HepG2 (cell line): ENCODE results near the gene MPZ. TPM values are rescaled to one million over a fixed set of nuclear protein-coding genes. Genes with fewer than 3 reads are reported as not detected.
A peak's percentile ranks its signal among the peaks of the same experiment; 100 is the strongest.

Experiments
- DZIP1 ChIP-seq: sonication (generic); formaldehyde crosslinking; IDR thresholded peaks from 2 replicates; pipeline ENCODE4 v1.5.0; 2020; ENCODE audit warnings: mild to moderate bottlenecking, missing genetic modification reagents
- FIP1L1 ChIP-seq: fragments of 200-400 bp; formaldehyde crosslinking; IDR thresholded peaks from 2 replicates; pipeline ENCODE4 v1.6.1; 2018; ENCODE audit warnings: low read depth, mild to moderate bottlenecking, low read length, moderate library complexity, borderline replicate concordance; ENCODE audit not compliant: insufficient read depth
- GPN1 ChIP-seq: sonication (generic); formaldehyde crosslinking; IDR thresholded peaks from 2 replicates; pipeline ENCODE4 v1.5.1; 2020; ENCODE audit warnings: missing genetic modification reagents, borderline replicate concordance
- REST ChIP-seq, 2 experiments: IDR thresholded peaks; 2 replicates each; pipeline ENCODE4 v1.6.1; 2011 to 2012; ENCODE audit warnings: low read length in 2 of 2, borderline replicate concordance in 1 of 2, low read depth in 1 of 2, mild to moderate bottlenecking in 1 of 2, moderate library complexity in 1 of 2
- SRF ChIP-seq: IDR thresholded peaks from 2 replicates; pipeline ENCODE4 v1.6.1; 2011; ENCODE audit warnings: mild to moderate bottlenecking, low read depth, low read length, moderate library complexity
- TEF ChIP-seq: sonication (generic); formaldehyde crosslinking; IDR thresholded peaks from 2 replicates; pipeline ENCODE4 v1.5.0; 2020; ENCODE audit warnings: missing genetic modification reagents
- TOPORS ChIP-seq: sonication (generic); formaldehyde crosslinking; IDR thresholded peaks from 2 replicates; pipeline ENCODE4 v1.8.0; 2023; ENCODE audit warnings: mild to moderate bottlenecking, missing genetic modification reagents
- TRIM24 ChIP-seq: sonication (generic); formaldehyde crosslinking; IDR thresholded peaks from 2 replicates; pipeline ENCODE4 v1.8.0; 2022; ENCODE audit warnings: mild to moderate bottlenecking, missing genetic modification reagents
- XRCC5 ChIP-seq: fragments of 200-400 bp; formaldehyde crosslinking; optimal IDR thresholded peaks from 2 replicates; pipeline ENCODE3; 2017; ENCODE audit warnings: mild to moderate bottlenecking, low read length
- ZNF326 ChIP-seq: sonication (generic); formaldehyde crosslinking; IDR thresholded peaks from 2 replicates; pipeline ENCODE4 v1.4.0; 2020; ENCODE audit warnings: missing genetic modification reagents, borderline replicate concordance
- ZNF510 ChIP-seq: sonication (generic); formaldehyde crosslinking; IDR thresholded peaks from 2 replicates; pipeline ENCODE4 v1.4.0; 2020; ENCODE audit warnings: low read depth, mild to moderate bottlenecking, missing genetic modification reagents
- ZNF629 ChIP-seq: sonication (generic); formaldehyde crosslinking; conservative IDR thresholded peaks from 2 replicates; pipeline ENCODE4 v1.5.0; 2020; ENCODE audit warnings: missing genetic modification reagents
- polyA plus RNA-seq, 8 experiments: library from polyadenylated mRNA; depleted of rRNA in 3 of 8; stranded (reverse) in 7 of 8; unstranded in 1 of 8; fragments of >200 nt; fragmentation: Illumina TruSeq in 4 of 8; extraction: Trizol in 4 of 8; gene quantifications; 2 replicates each; pipeline versions ENCODE4 v1.2.1 to v1.2.3, GENCODE V29; 2011 to 2016; ENCODE audit warnings: low read depth in 4 of 8, missing spikeins in 1 of 8, mixed read lengths in 1 of 8; ENCODE audit not compliant: insufficient read depth in 1 of 8
- total RNA-seq, 5 experiments: library from RNA; depleted of rRNA; stranded (reverse); fragments of >200 nt; fragmentation: Illumina TruSeq; extraction: Trizol; gene quantifications; 2 replicates each; pipeline ENCODE4 v1.2.3, GENCODE V29; 2016; ENCODE audit warnings: low read depth in 1 of 5
- TF ChIP-seq, protein P1 (sequence below): sonication (generic); formaldehyde crosslinking; IDR thresholded peaks from 2 replicates; pipeline ENCODE4 v1.5.0; 2020; ENCODE audit warnings: missing genetic modification reagents, mild to moderate bottlenecking, borderline replicate concordance
- TF ChIP-seq, protein P2 (sequence below): sonication (generic); formaldehyde crosslinking; IDR thresholded peaks from 2 replicates; pipeline ENCODE4 v1.5.1; 2020; ENCODE audit warnings: mild to moderate bottlenecking, missing genetic modification reagents, moderate library complexity
- TF ChIP-seq, protein P3 (sequence below): sonication (generic); formaldehyde crosslinking; IDR thresholded peaks from 2 replicates; pipeline ENCODE4 v1.4.0; 2020; ENCODE audit warnings: missing genetic modification reagents

The MPZ gene
- total and polyA plus RNA-seq, 2 of the 13 experiments (the other 11 are each of a cell fraction or from before 2014, with no cell fraction given): 18.3 to 24.6 TPM

- TF ChIP-seq, protein P1, sequence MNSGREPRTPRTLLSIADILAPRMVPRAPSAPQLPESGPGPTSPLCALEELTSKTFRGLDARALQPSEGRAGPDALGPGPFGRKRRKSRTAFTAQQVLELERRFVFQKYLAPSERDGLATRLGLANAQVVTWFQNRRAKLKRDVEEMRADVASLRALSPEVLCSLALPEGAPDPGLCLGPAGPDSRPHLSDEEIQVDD (CRISPR knock-in tag): 0 out of 2 replicates have a peak, but pooled peaks have one; percentile 42
- no peak; the same call in 1 of the 2 replicates for TF ChIP-seq ZNF629
- TF ChIP-seq TRIM24 (CRISPR knock-in tag): no peak
- TF ChIP-seq XRCC5: no peak
- TF ChIP-seq TEF: 0 out of 2 replicates have a peak, but pooled peaks have one; percentile 30
- TF ChIP-seq ZNF326 (CRISPR knock-in tag): no peak
- 0 out of 2 replicates have a peak, but pooled peaks have one; percentile 13 for TF ChIP-seq SRF
- TF ChIP-seq, protein P2, sequence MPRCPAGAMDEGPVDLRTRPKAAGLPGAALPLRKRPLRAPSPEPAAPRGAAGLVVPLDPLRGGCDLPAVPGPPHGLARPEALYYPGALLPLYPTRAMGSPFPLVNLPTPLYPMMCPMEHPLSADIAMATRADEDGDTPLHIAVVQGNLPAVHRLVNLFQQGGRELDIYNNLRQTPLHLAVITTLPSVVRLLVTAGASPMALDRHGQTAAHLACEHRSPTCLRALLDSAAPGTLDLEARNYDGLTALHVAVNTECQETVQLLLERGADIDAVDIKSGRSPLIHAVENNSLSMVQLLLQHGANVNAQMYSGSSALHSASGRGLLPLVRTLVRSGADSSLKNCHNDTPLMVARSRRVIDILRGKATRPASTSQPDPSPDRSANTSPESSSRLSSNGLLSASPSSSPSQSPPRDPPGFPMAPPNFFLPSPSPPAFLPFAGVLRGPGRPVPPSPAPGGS (CRISPR knock-in tag): no peak
- TF ChIP-seq DZIP1 (CRISPR knock-in tag): peak; percentile 40; the same call in 1 of the 2 replicates
- TF ChIP-seq ZNF510: 0 out of 2 replicates have a peak, but pooled peaks have one; percentile 26
- no peak for TF ChIP-seq REST (IDR thresholded peaks at IDR 0.05; ENCODE audit: borderline replicate concordance in 1 of 2, low read depth in 1 of 2, low read length in 2 of 2)
- TF ChIP-seq TOPORS (CRISPR knock-in tag): no peak
- TF ChIP-seq, protein P3, sequence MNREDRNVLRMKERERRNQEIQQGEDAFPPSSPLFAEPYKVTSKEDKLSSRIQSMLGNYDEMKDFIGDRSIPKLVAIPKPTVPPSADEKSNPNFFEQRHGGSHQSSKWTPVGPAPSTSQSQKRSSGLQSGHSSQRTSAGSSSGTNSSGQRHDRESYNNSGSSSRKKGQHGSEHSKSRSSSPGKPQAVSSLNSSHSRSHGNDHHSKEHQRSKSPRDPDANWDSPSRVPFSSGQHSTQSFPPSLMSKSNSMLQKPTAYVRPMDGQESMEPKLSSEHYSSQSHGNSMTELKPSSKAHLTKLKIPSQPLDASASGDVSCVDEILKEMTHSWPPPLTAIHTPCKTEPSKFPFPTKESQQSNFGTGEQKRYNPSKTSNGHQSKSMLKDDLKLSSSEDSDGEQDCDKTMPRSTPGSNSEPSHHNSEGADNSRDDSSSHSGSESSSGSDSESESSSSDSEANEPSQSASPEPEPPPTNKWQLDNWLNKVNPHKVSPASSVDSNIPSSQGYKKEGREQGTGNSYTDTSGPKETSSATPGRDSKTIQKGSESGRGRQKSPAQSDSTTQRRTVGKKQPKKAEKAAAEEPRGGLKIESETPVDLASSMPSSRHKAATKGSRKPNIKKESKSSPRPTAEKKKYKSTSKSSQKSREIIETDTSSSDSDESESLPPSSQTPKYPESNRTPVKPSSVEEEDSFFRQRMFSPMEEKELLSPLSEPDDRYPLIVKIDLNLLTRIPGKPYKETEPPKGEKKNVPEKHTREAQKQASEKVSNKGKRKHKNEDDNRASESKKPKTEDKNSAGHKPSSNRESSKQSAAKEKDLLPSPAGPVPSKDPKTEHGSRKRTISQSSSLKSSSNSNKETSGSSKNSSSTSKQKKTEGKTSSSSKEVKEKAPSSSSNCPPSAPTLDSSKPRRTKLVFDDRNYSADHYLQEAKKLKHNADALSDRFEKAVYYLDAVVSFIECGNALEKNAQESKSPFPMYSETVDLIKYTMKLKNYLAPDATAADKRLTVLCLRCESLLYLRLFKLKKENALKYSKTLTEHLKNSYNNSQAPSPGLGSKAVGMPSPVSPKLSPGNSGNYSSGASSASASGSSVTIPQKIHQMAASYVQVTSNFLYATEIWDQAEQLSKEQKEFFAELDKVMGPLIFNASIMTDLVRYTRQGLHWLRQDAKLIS (CRISPR knock-in tag): 0 out of 2 replicates have a peak, but pooled peaks have one; percentile 5
- TF ChIP-seq GPN1 (CRISPR knock-in tag): no peak
- no peak for TF ChIP-seq FIP1L1
These were observed 3.9 kb upstream of the MPZ start (continued) for GRCh38 chr1:161313554-161314200.
